ENCODE data around the gene EPG5.
"Not testable (repeated sequence)": the region's sequence is repeated elsewhere in the genome, so short reads cannot be mapped to it uniquely, and the experiment has no call there.

The EPG5 gene, protein sequence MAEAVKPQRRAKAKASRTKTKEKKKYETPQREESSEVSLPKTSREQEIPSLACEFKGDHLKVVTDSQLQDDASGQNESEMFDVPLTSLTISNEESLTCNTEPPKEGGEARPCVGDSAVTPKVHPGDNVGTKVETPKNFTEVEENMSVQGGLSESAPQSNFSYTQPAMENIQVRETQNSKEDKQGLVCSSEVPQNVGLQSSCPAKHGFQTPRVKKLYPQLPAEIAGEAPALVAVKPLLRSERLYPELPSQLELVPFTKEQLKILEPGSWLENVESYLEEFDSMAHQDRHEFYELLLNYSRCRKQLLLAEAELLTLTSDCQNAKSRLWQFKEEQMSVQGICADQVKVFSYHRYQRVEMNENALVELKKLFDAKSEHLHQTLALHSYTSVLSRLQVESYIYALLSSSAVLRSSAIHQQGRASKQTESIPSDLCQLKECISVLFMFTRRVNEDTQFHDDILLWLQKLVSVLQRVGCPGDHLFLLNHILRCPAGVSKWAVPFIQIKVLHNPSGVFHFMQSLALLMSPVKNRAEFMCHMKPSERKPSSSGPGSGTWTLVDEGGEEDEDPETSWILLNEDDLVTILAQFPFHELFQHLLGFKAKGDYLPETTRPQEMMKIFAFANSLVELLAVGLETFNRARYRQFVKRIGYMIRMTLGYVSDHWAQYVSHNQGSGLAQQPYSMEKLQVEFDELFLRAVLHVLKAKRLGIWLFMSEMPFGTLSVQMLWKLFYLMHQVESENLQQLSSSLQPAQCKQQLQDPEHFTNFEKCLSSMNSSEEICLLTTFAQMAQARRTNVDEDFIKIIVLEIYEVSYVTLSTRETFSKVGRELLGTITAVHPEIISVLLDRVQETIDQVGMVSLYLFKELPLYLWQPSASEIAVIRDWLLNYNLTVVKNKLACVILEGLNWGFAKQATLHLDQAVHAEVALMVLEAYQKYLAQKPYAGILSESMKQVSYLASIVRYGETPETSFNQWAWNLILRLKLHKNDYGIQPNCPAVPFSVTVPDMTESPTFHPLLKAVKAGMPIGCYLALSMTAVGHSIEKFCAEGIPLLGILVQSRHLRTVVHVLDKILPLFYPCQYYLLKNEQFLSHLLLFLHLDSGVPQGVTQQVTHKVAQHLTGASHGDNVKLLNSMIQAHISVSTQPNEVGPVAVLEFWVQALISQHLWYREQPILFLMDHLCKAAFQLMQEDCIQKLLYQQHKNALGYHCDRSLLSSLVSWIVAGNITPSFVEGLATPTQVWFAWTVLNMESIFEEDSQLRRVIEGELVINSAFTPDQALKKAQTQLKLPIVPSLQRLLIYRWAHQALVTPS (N-terminal part only)

DNA sequence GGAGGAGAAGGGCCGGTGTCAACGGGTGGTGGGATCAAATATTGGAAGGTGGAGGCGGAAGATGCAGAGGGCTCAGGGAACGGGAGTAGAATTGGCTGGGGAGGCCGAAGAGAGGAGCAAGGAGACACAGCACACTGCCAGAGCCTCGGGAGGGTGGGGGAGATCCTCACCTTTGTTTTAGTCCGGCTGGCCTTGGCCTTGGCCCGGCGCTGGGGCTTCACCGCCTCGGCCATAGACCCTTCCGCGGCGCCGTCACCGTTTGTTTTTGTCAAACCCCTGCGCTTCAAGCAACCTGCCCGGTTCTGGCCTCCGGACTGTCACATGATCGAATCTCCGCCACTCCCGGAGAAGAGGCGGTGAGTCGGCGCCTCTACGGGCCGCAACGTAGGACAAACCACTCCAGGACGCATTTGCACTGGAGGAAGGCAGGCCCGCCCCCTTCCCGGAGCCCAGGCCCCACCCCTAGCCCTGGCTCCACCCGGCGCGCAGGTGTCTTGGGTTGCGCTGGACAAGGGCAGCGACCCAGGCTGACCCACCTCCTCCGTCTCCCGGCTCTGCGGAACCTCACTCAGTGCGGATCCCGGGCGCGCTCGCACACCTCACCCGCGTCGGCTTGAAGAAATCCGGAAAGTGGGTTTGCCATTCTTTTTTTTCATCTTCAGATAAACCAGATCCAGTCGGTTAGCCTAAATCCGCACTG, at the start of gene EPG5:
EPG5 (minus strand) TSS at position 323 of the 700 bp plus-strand sequence; CDS start at position 233, 90 bp downstream.
- DNase-seq = peak; percentile 97

DNA sequence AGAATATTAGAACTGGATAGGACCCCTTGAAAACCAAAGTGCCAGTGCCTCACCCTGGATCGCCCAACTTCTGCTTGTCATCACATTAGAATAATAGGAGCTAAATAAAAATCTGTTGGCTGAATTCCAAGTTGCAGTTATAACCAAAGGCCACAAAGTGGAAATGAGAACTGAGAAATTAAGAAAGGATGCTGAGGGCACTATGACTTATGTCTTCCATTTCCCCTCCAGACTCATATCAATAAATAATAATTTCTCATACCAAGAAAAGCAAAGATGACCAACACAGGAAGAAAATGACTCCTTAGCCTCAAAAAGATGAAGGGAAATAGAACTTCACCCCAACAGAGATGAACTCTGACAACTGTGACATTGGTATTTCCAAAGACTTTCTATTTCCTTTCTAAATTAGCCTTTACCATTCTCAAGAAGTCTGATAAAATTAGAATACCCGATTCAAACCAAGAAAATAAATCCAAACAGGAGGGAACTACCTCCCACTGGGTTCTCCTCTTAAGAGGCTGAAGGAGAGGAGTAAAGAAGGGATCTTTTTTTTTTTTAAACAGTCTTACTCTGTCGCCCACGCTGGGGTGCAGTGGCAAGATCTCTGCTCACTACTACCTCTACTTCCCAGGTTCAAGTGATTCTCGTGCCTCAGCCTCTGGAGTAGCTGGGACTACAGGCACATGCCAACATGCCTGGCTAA, 46.5 kb upstream of the EPG5 start:
- peak; percentile 78 for DNase-seq

DNA sequence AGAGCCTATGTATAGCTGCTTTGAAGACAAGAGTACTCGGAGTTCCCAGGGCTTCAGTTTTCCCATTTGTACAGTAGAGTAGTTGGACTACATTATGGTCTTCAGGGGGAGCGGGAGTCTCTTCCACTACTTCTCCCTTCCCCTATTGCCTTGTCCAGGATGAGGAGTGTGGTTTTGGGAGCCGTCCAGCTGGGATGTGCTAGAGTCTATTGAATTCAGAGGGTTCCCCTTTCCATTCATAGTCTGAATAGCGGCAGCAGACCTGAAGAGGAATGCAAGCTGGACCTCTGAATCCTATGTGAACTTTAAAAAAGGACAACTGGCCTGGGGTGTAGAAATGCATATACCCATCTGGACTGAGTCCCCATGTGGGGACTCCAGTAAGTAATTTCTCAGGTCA, 43.5 kb upstream of the EPG5 start:
- DNase-seq = no peak

DNA sequence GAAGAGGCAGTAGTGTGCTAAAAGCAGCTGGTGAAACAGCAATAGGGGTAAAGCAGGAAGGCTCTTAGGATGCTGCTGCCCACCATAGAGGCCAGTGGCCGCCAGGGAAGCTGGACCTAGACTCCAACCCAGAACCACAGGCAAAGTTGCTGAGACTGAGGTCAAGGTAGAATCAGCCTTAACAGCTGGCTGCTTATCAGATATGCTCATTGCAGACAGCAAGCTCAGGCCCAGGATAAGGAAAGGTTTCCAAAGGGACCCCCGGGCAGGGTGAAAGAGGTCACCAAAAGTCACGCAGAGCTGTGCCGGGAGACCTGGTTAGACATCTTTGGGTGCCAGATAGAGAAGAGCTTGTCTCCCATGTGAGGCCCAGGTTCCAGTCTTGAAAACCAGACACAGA, 42.9 kb upstream of the EPG5 start:
- no peak for DNase-seq

DNA sequence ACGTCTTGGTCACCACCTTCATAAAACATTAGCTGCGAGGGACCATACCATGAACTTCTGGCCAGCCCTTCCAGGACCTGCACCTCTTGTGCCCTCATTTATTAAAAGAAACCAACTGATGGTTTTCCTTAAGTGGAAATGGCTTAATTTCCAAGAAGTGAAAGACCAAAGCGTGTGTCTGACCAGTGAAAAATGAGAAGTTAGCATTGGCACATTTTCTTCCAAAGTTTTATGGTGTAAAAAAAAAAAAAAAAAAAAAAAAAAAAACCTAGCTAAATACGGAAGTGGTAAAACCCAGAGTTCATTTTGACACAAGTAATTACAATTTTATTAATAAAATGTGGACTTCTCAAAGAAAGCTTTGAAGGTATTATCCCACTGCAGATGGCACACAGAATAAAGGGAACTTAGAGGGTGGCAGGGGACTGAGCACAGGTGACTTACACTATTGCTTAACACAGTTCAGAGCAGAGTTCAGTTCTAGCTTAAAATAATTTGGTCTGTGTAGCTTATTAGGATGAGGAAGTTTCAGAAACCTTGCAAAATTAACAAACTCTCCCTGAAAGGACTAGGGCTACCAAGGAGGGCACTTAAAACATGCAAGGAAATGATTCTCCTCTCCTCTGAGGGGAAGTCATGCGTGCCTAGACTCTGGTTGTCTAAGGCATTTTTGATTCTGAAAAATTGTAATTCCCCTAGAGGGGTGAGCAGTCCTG, 42.2 kb upstream of the EPG5 start:
- no peak for DNase-seq

DNA sequence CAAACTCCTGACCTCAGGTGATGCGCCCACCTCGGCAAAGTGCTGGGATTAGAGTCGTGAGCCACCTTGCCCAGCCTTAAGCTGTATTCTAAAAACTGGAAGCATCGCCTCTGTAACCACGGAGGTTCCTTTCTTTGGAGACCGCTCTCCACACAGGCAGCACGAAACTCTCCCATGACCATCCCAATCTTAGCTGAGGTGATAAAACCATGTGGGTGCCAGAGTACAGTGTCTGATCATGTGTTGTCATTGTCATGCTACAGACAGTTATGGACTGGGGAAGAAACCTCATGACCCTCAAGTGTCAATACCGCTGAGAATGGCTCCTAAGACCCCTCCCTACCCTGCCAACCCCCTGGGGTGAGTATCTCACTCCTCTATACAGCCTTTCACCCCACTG, 41.4 kb upstream of the EPG5 start:
- no peak for DNase-seq

DNA sequence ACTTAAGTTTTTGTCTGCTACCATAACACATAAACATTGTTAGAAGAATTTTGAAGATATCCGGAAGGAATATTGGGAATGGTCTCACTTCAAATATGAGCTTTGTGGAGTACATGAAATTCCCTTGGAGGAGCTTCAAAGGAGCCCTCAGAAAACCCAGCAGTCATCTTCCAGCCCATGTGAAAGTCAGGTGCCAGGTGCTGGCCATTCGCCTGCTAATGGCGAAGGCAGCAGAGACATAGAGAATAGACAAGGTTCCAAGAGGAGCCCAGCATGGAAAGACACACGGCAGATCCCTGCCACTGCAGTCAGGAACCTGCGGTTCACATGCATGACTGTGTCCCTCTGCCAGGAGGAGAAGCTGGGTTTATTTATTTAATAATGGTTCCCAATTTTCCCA, 40.0 kb upstream of the EPG5 start:
- no peak for DNase-seq

DNA sequence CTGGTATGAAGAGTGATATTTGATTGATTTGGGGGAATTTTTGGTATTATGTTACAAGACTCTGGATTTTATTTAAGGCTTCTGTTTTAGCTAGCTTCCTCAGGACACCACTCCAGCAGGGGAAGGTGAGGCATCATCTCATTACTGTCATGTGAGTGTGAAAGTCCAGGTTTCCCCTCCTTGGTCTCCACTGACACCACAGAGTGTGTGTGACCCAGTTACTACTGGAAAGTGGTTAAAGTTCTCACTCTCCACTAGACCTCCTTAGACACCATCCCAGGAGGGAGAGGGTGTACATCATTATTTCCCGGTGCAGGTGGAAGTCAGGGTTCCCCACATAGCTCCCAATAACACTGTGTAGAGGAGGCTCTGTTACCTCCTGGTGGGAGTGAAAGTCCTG, 35.8 kb upstream of the EPG5 start:
- DNase-seq = no peak

DNA sequence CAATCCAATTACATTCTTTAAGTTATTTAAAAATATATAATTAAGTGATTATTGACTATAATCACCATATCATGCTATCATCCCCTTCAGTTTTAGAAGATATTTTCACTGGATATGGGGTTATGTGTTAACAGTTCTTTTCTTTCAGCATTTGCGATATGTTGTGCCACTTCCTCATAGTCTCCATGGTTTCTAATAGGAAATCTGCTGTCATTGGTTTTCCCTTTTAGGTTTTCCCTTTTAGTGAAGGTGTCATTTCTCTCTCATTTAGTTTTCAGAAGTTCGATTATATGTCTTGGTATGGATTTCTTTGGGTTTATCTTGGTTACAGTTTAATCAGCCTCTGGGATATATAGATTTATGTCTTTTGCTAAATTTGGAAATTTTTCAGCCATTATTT, 34.8 kb upstream of the EPG5 start:
- DNase-seq = no peak

DNA sequence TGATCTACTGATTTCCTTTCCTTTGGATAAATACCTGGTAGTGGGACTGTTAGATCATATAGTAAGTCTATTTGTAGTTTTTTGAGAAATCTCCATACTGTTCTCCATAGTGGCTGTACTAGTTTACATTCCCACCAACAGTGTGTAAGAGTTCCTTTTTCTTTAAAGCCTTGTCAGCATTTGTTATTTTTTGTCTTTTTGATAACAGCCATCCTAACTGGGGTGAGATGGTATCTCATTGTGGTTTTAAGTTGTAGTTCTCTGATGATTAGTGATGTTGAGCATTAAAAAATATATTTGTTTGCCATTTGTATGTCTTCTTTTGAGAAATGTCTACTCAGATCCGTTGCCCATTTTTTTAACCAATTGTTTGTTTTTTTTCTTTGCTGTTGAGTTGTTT, 33.9 kb upstream of the EPG5 start:
- DNase-seq = no peak

DNA sequence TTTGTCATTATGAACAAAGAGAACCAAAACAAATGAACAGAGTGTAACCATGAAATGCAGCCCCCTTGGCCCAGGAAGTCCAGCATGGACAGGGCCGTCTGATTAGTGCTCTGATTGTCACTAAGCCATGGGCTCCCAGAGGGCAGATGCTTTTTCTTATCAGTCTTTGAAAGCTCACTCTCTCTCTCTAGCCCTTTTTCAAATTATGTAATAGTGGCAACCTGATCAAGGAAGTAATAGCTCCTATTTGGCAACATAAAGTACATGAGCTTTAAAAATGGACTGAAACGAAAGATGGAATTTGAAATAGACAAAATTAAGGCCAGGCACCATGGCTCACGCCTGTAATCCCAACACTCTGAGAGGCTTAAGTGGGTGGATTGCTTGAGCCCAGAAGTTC, 32.4 kb upstream of the EPG5 start:
- no peak for DNase-seq

DNA sequence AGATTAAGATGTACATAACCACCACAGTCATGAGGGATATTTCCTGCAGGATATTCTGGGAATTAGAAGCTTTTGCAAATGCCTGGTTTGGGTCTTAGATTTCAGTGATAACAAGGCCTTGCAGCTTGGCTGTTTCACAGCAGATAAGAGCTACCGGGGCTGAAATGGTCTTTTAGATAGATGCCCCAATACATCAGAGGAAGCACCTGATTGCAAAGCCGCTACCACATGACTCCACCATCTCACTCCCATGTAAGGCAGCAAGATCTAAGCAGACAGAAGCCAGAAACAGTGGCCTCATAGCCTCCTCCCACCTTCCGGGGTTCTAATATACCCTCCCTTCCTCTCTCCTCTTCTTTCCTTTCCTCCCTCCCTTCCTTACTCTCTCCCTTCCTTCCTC, 31.1 kb upstream of the EPG5 start:
- peak; percentile 13 for DNase-seq

DNA sequence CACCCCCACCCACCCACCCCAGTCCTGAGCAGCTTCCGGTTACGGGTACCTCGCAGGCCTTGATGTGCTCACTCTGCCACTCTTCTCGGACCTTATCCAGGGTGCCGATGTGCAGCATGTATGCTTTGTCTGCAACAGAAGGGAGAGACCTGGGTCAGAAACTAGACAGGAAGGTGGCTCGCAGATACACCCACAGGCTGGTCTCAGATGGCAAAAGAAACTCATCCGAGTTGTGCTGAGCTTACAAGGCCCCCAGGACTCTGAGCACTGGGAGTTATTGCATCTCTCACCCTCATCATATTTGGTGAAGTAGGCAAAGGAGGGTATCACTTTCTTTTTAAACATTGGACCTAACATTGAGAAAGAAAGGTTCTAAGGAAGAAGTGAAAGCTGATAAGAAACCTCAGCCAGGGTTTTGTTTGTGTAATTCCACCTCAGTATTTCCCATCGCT, 30.6 kb upstream of the EPG5 start:
- peak; percentile 48 for DNase-seq

DNA sequence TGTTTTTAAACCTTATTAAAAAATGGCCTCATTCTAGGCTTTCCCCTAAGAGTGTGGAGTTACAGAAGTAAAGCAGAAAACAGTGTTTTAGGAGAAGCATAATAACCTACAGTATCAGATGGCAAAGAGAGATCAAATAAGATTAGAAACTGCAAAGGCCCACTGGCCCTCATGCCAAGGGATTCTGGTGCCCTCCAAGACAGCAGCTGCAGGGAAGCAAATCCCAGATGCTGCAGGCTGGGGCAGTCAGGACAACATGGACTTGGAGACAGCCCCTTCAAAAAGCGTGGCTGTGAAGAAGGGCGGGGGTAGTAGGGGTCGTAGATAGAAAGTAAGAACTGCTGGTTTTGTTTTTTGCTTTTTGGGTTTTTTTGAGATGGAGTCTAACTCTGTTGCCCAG, 28.3 kb upstream of the EPG5 start:
- DNase-seq = no peak

DNA sequence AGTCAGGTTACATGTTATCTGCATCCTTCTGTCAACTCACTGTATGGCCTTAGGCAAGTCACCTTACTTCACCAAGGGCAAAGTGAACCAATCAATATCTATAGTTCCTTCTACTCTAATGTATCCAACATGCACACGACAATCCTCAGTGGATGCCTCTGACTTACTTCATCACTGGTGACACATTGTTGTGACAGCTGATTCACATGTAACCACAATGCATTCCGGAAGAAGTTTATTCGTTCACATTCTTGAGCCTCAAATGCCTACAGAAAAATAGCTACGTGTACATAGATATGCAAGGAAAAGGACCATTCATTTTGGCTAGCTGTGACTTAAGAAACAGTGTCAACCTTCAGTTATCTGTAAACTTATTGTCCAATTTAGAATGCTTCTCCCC, 26.3 kb upstream of the EPG5 start:
- DNase-seq = no peak

DNA sequence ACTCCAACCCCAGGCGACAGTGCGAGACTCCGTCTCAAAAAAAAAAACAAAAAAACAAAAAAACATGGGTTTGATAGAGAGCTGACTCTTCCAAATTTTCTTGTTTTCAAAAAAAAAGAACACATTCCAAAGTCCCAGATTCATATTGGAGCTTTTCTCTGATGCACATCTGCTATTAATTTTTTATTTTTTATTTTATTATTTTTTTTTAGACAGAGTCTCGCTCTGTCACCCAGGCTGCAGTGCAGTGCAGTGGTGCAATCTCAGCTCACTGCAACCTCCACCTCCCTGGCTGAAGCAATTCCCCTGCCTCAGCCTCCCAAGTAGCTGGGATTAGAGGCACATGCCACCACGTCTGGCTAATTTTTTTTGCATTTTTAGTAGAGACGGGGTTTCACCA, 25.4 kb upstream of the EPG5 start:
- not testable (repeated sequence) for DNase-seq

DNA sequence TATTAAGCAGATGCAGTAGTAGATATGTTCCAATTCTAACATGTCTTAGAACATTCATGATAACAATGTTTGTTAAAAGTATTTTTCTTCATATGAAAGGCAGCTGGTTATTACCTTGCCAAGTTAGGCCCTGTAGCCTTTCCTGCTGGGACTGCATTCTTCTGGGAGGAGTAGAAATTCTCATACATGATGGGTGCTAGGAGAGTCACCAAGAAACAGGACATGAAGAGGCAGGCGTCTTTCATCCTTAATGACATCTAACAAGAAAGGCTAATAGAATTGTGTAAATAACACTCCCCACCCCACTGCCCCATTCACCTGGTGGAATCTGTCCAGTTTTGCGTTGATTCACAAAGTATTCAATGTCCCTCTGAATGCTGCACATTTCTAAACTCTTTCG, 24.7 kb upstream of the EPG5 start:
- no peak for DNase-seq

DNA sequence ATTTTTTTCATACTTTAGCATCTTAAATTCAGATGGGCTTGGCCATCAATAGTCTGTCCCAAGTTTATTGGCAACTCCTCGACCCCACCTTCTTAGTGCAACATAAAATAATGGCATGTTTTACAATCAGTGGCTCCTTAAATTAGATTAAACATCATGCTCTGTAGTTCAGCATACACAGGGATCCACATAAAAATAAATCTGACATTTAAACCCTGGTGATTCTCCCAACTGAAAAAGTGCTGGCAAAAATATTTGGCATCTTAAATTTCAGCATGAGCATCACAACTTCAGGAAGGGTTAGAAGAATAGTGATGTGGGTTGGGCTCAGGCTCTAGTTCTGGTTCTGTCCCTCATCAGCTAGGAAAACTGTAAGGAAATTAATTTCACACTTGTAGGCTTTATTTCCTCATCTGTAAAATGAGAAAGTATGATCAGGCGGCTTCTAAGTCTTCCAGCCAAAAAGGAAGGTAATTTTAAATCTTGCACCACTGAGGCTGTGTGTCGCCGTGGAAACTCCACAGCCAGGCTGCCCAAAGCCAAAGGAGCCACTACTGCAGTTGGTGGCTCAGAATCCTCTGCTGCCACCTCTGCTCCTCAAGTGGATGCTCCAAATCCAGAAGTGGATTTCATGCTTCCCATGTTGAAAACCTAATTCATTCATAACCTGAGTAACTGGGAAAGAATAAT, 17.6 kb upstream of the EPG5 start:
- no peak for DNase-seq

DNA sequence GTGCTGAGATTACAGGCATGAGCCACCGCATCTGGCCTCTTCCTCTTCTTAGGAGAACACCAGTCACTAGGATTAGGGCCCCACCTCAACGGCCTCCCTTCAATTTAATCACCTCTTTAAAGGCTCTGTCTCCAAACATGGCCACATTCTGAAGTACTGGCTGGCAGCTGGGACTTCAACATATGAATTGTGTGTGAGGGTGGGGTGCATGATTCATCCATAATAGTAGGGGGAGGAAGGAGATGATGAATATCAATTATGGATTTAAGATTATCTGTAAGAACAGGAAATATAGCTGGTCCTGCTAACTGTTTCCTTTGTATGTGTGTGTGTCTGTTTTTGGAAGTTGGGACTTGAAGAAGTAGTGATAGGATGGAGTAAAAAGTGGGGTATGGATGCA, 14.7 kb upstream of the EPG5 start:
- DNase-seq = no peak

DNA sequence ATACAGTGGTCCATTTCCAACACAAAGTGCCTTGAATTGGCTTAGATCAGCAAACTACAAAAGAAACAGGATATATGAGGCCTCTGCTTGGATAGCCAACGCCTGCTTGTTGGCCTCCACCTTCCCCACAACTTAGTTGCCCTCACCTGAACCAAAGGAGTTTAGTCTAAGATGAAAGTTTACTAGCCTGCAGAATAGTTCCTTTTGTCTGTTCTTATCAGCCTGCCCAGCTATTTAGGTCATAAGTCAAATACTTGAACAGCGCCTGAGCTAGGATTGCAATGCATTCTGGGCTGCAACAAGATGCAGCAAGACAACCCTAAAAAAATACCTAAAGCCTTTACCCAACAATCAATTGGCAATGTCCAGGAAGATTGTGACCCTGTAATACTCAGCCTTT, 13.1 kb upstream of the EPG5 start:
- DNase-seq = no peak

DNA sequence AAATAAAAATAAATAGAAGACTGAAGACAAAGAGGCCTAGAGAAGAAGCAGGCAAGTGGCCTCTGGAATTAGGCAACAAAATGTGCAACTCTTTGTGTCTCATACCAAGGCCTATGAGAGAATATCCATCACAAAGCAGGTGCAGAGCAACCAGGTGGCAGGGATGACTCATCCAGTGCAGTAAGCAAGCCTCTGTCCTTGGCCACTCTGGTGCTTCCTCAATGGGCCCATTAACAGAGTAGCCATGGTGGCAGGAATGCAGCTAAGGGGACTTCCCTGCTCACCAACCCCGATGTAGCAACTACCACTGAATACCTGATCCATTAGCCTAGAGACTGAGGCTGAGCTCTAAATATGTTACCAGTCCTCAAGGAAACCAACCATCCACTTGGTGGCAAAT, 11.0 kb upstream of the EPG5 start:
- DNase-seq = no peak
